DLD1 (cell line): ENCODE results near the gene METTL5.
"Not testable (repeated sequence)": the region's sequence is repeated elsewhere in the genome, so short reads cannot be mapped to it uniquely, and the experiment has no call there.

Experiments
- in situ Hi-C: cut with HindIII; loops from 2 replicates; pipeline ENCODE4 v1.10.0; 2017; ENCODE audit warnings: low sequenced_read_pairs

METTL5 gene

GRCh38 chr2:169824373-169825333 is at the start of gene METTL5:
Gene METTL5 (minus strand): TSS chr2:169824905. CDS start chr2:169824597, 308 bp downstream.
- in situ Hi-C loops: no loop called here

GRCh38 chr2:169871994-169872393 is 47.3 kb upstream of the METTL5 start:
- in situ Hi-C loops: no loop called here

GRCh38 chr2:169871369-169871768 is 46.7 kb upstream of the METTL5 start:
- in situ Hi-C loops: not testable (repeated sequence)

GRCh38 chr2:169868951-169869350 is 44.2 kb upstream of the METTL5 start:
- in situ Hi-C loops: no loop called here

- in situ Hi-C loops: no loop called here
These were observed 42.9 kb upstream of the METTL5 start for GRCh38 chr2:169867579-169867978.

- in situ Hi-C loops: not testable (repeated sequence)
These were observed 41.5 kb upstream of the METTL5 start for GRCh38 chr2:169866230-169866629.

GRCh38 chr2:169865492-169865891 is 40.8 kb upstream of the METTL5 start:
- in situ Hi-C loops: no loop called here

- in situ Hi-C loops: no loop called here
These were observed 38.1 kb upstream of the METTL5 start for GRCh38 chr2:169862816-169863215.

GRCh38 chr2:169860149-169860548 is 35.4 kb upstream of the METTL5 start:
- in situ Hi-C loops: no loop called here

- in situ Hi-C loops: no loop called here
These were observed 34.7 kb upstream of the METTL5 start for GRCh38 chr2:169859423-169859822.

GRCh38 chr2:169855281-169856258 is 30.9 kb upstream of the METTL5 start:
- in situ Hi-C loops: not testable (repeated sequence)

- in situ Hi-C loops: no loop called here
These were observed 28.4 kb upstream of the METTL5 start for GRCh38 chr2:169853041-169853668.

GRCh38 chr2:169849710-169850109 is 25.0 kb upstream of the METTL5 start:
- in situ Hi-C loops: no loop called here

- in situ Hi-C loops: not testable (repeated sequence)
These were observed 24.4 kb upstream of the METTL5 start for GRCh38 chr2:169848959-169849693.

- in situ Hi-C loops: no loop called here
These were observed 20.3 kb upstream of the METTL5 start for GRCh38 chr2:169845016-169845415.

GRCh38 chr2:169841625-169842024 is 16.9 kb upstream of the METTL5 start:
- in situ Hi-C loops: not testable (repeated sequence)

- in situ Hi-C loops: no loop called here
These were observed 16.0 kb upstream of the METTL5 start for GRCh38 chr2:169840747-169841142.

GRCh38 chr2:169839954-169840746 is 15.4 kb upstream of the METTL5 start:
- in situ Hi-C loops: no loop called here

- in situ Hi-C loops: no loop called here
These were observed 14.2 kb upstream of the METTL5 start for GRCh38 chr2:169838743-169839489.
